ENCODE results near the gene AP2M1. TPM values are rescaled to one million over a fixed set of nuclear protein-coding genes. Genes with fewer than 3 reads are reported as not detected.

AP2M1 gene
- polyA plus RNA-seq, 1 donor from 2014 or later, result 551 TPM

- no peaks in the 10 kb centered on the region for H3F3A ChIP-seq (ENCODE audit: insufficient read depth, low read length, poor library complexity, severe bottlenecking)
- H3K4me3 ChIP-seq (ENCODE audit: low read length), result no peak overlapping the region
- peaks cover 6% of the 10 kb centered on the region for H4K20me1 ChIP-seq (ENCODE audit: insufficient read depth)
- H3K4me2 ChIP-seq (ENCODE audit: low read length), result no peak overlapping the region
- H3K36me3 ChIP-seq (ENCODE audit: insufficient read depth, low read length), result no peaks in the 10 kb centered on the region
- H3K27ac ChIP-seq (ENCODE audit: low read length), result no peak overlapping the region
- no peak overlapping the region for H2AFZ ChIP-seq (ENCODE audit: low read depth, low read length)
- H3K79me2 ChIP-seq (replicated peaks; ENCODE audit: insufficient read depth, low read length), result peaks cover 31% of the 10 kb centered on the region
- no peaks in the 10 kb centered on the region for H3K9me2 ChIP-seq (ENCODE audit: insufficient read depth, low read length)
- H3K9me3 ChIP-seq (ENCODE audit: low read length), result no peaks in the 10 kb centered on the region
- H3K27me3 ChIP-seq (ENCODE audit: insufficient read depth, low read depth, low read length), result no peaks in the 10 kb centered on the region
- no peak for TF ChIP-seq MXI1 (conservative IDR thresholded peaks at IDR 0.05; ENCODE audit: poor library complexity, severe bottlenecking)
- no peak for TF ChIP-seq CTCF (IDR thresholded peaks at IDR 0.05; ENCODE audit: poor library complexity, severe bottlenecking)
- TF ChIP-seq POLR2AphosphoS5 (IDR thresholded peaks at IDR 0.05), result no peak
- TF ChIP-seq RAD21 (conservative IDR thresholded peaks at IDR 0.05), result no peak
- TF ChIP-seq EZH2 (IDR thresholded peaks at IDR 0.05; ENCODE audit: borderline replicate concordance, insufficient read depth, low read length, poor library complexity, severe bottlenecking), result no peak
- no peak for TF ChIP-seq SMC3 (conservative IDR thresholded peaks at IDR 0.05; ENCODE audit: poor library complexity)
- no peak for TF ChIP-seq TAF1 (IDR thresholded peaks at IDR 0.05; ENCODE audit: low read depth)
- TF ChIP-seq EP300 (conservative IDR thresholded peaks at IDR 0.05; ENCODE audit: poor library complexity, severe bottlenecking), result no peak
- TF ChIP-seq REST (IDR thresholded peaks at IDR 0.05; ENCODE audit: borderline replicate concordance), result no peak
- no peak overlapping the region for H3K9ac ChIP-seq (ENCODE audit: low read length)
Observed at GRCh38 chr3:184173374-184173722, 1.3 kb upstream of the AP2M1 start.

GRCh38 chr3:184174284-184174645 is 390 bp upstream of the AP2M1 start:
- H3K9me2 ChIP-seq (ENCODE audit: insufficient read depth, low read length), result no peaks in the 10 kb centered on the region
- H3K9me3 ChIP-seq (ENCODE audit: low read length), result no peaks in the 10 kb centered on the region
- H3K27ac ChIP-seq (ENCODE audit: low read length), result no peak overlapping the region
- no peak overlapping the region for H3K4me3 ChIP-seq (ENCODE audit: low read length)
- no peak overlapping the region for H3K4me2 ChIP-seq (ENCODE audit: low read length)
- H3F3A ChIP-seq (ENCODE audit: insufficient read depth, low read length, poor library complexity, severe bottlenecking), result no peaks in the 10 kb centered on the region
- no peak overlapping the region for H2AFZ ChIP-seq (ENCODE audit: low read depth, low read length)
- H3K79me2 ChIP-seq (replicated peaks; ENCODE audit: insufficient read depth, low read length), result peaks cover 33% of the 10 kb centered on the region
- no peaks in the 10 kb centered on the region for H3K27me3 ChIP-seq (ENCODE audit: insufficient read depth, low read depth, low read length)
- TF ChIP-seq REST (IDR thresholded peaks at IDR 0.05; ENCODE audit: borderline replicate concordance), result no peak
- no peak overlapping the region for H3K9ac ChIP-seq (ENCODE audit: low read length)
- H4K20me1 ChIP-seq (ENCODE audit: insufficient read depth), result peaks cover 6% of the 10 kb centered on the region
- no peaks in the 10 kb centered on the region for H3K36me3 ChIP-seq (ENCODE audit: insufficient read depth, low read length)
